ENCODE results near the gene CSNK1E.

- TF ChIP-seq ETV6 (IDR thresholded peaks at IDR 0.05; ENCODE audit: borderline replicate concordance in 1 of 2, low read depth in 2 of 2, low read length in 1 of 2), result no peak
- TF ChIP-seq ETV6 (CRISPR knock-in tag; IDR thresholded peaks at IDR 0.05; ENCODE audit: borderline replicate concordance), result no peak
- TF ChIP-seq HMBOX1 (IDR thresholded peaks at IDR 0.05), result no peak
- TF ChIP-seq ZFP1 (CRISPR knock-in tag; IDR thresholded peaks at IDR 0.05), result no peak
- no peak for TF ChIP-seq ZNF274 (IDR thresholded peaks at IDR 0.05; ENCODE audit: borderline replicate concordance, low read depth, low read length)
- TF ChIP-seq ZNF384 (IDR thresholded peaks at IDR 0.05; ENCODE audit: low read depth, low read length), result no peak
- TF ChIP-seq SNRNP70 (optimal IDR thresholded peaks at IDR 0.05; ENCODE audit: low read depth, low read length), result no peak
- no peak for TF ChIP-seq ZFP36 (IDR thresholded peaks at IDR 0.05; ENCODE audit: low read depth, low read length, partially characterized antibody)
- no peak for TF ChIP-seq SAFB2 (IDR thresholded peaks at IDR 0.05; ENCODE audit: borderline replicate concordance, low read depth, low read length, severe bottlenecking)
- TF ChIP-seq MGA (IDR thresholded peaks at IDR 0.05), result no peak
Measured at GRCh38 chr22:38250643-38251340, 66.4 kb downstream of the CSNK1E start.
